Esophagus (tissue), 2 donors: ENCODE data around the gene RAB3IL1. TPM values are rescaled to one million over a fixed set of nuclear protein-coding genes. Genes with fewer than 3 reads are reported as not detected.
"Not testable (repeated sequence)": the region's sequence is repeated elsewhere in the genome, so short reads cannot be mapped to it uniquely, and the experiment has no call there.

Source experiments
- H3K27ac ChIP-seq, 2 donors: one replicate each; pipeline ENCODE4 v1.5.1; 2013; ENCODE audit warnings: low read depth in 2 of 2, mild to moderate bottlenecking in 2 of 2, inconsistent platforms in 1 of 2, low read length in 1 of 2, moderate library complexity in 1 of 2
- H3K27me3 ChIP-seq, 2 donors: one replicate each; pipeline ENCODE4 v1.6.1; 2013; ENCODE audit warnings: low read length in 2 of 2, control low read depth in 1 of 2, mild to moderate bottlenecking in 1 of 2; ENCODE audit not compliant: insufficient read depth in 2 of 2, control insufficient read depth in 1 of 2
- H3K36me3 ChIP-seq, 2 donors: one replicate each; pipeline ENCODE4 v1.6.1; 2013; ENCODE audit warnings: low read length in 1 of 2; ENCODE audit not compliant: control insufficient read depth in 2 of 2, insufficient read depth in 2 of 2
- H3K4me1 ChIP-seq, 2 donors: one replicate each; pipeline ENCODE4 v1.6.1; 2013; ENCODE audit warnings: low read length in 1 of 2; ENCODE audit not compliant: control insufficient read depth in 2 of 2, insufficient read depth in 2 of 2
- H3K4me3 ChIP-seq, 2 donors: one replicate each; pipeline ENCODE4 v1.5.1; 2013; ENCODE audit warnings: low read length in 2 of 2, mild to moderate bottlenecking in 2 of 2, low read depth in 1 of 2, moderate library complexity in 1 of 2
- H3K9me3 ChIP-seq, 2 donors: one replicate each; pipeline ENCODE4 v1.6.1; 2013; ENCODE audit warnings: mild to moderate bottlenecking in 2 of 2, low read depth in 1 of 2, low read length in 1 of 2, moderate library complexity in 1 of 2; ENCODE audit not compliant: control insufficient read depth in 2 of 2, insufficient read depth in 1 of 2
- WGBS, 2 donors: extraction: QIAGEN DNeasy Blood & Tissue Kit; methylation state at CpG; one replicate each; pipeline ENCODE4 v1.1.7; 2013; 5-methylcytosine and 5-hydroxymethylcytosine counted together
- polyA plus RNA-seq, 2 donors: library from polyadenylated mRNA; stranded (reverse); fragments of 200-250 nt; gene quantifications; one replicate each; pipeline ENCODE4 v1.2.3, GENCODE V29; 2013
- donor health status: healthy with polysubstance abuse.
- donor health status: Bipolar disorder and iron deficiency.

Gene RAB3IL1
- polyA plus RNA-seq, 2 donors, result 1.4 to 2.1 TPM

- H3K4me1 ChIP-seq, result peaks cover 0 to 2% of the 10 kb centered on the region in 2 donors
- peaks cover 0 to 2% of the 10 kb centered on the region in 2 donors for H3K36me3 ChIP-seq
- H3K9me3 ChIP-seq, result peaks cover 0 to 5% of the 10 kb centered on the region in 2 donors
- 79 to 88% methylated on average over 6 of the region's 6 CpGs for WGBS, 2 donors
- H3K27ac ChIP-seq, result no peak overlapping the region
- no peak overlapping the region for H3K4me3 ChIP-seq
- no peaks in the 10 kb centered on the region for H3K27me3 ChIP-seq
Measured at GRCh38 chr11:61882879-61883278, 34.5 kb downstream of the RAB3IL1 start.

GRCh38 chr11:61882267-61882666 lies 35.1 kb downstream of the RAB3IL1 start:
- not testable (repeated sequence) for H3K4me1 ChIP-seq, H3K4me3 ChIP-seq, H3K27ac ChIP-seq, H3K36me3 ChIP-seq, H3K27me3 ChIP-seq, H3K9me3 ChIP-seq
- 84 to 90% methylated on average over 3 of the region's 3 CpGs for WGBS, 2 donors

GRCh38 chr11:61881397-61881796 lies 36.0 kb downstream of the RAB3IL1 start:
- Histone ChIP-seq H3K27ac (no peak overlapping the region), H3K4me3 (no peak overlapping the region), H3K4me1 (peaks cover 0 to 2% of the 10 kb centered on the region in 2 donors), H3K27me3 (no peaks in the 10 kb centered on the region), H3K9me3 (no peaks in the 10 kb centered on the region), H3K36me3 (peaks cover 0 to 2% of the 10 kb centered on the region in 2 donors)
- 77 to 81% methylated on average over 3 of the region's 3 CpGs for WGBS, 2 donors

GRCh38 chr11:61880454-61880853 lies 36.9 kb downstream of the RAB3IL1 start:
- H3K9me3 ChIP-seq, result no peaks in the 10 kb centered on the region
- H3K27ac ChIP-seq, result no peak overlapping the region
- peaks cover 0 to 2% of the 10 kb centered on the region in 2 donors for H3K36me3 ChIP-seq
- no peaks in the 10 kb centered on the region for H3K27me3 ChIP-seq
- no peak overlapping the region for H3K4me3 ChIP-seq
- no peaks in the 10 kb centered on the region for H3K4me1 ChIP-seq
- 70 to 75% methylated on average over 6 of the region's 6 CpGs for WGBS, 2 donors

- Histone ChIP-seq H3K9me3 (no peaks in the 10 kb centered on the region), H3K27ac (no peak overlapping the region), H3K4me1 (no peaks in the 10 kb centered on the region), H3K4me3 (no peak overlapping the region), H3K27me3 (no peaks in the 10 kb centered on the region), H3K36me3 (peaks cover 0 to 2% of the 10 kb centered on the region in 2 donors)
- 81 to 85% methylated on average over 11 of the region's 11 CpGs for WGBS, 2 donors
Measured at GRCh38 chr11:61880031-61880430, 37.3 kb downstream of the RAB3IL1 start.

GRCh38 chr11:61879152-61879551 lies 38.2 kb downstream of the RAB3IL1 start:
- no peaks in the 10 kb centered on the region for H3K27me3 ChIP-seq

GRCh38 chr11:61875698-61876097 lies 41.7 kb downstream of the RAB3IL1 start:
- WGBS, 2 donors, result 91 to 94% methylated on average over 13 to 14 of the region's 14 CpGs
- no peaks in the 10 kb centered on the region for H3K9me3 ChIP-seq
- H3K4me1 ChIP-seq, result peaks cover 0 to 5% of the 10 kb centered on the region in 2 donors
- no peaks in the 10 kb centered on the region for H3K27me3 ChIP-seq
- H3K4me3 ChIP-seq, result no peak overlapping the region
- no peak overlapping the region for H3K27ac ChIP-seq
- peaks cover 0 to 2% of the 10 kb centered on the region in 2 donors for H3K36me3 ChIP-seq

More at GRCh38 chr11:61879152-61879551, 38.2 kb downstream of the RAB3IL1 start:
- Histone ChIP-seq H3K27ac (no peak overlapping the region), H3K36me3 (peaks cover 0 to 2% of the 10 kb centered on the region in 2 donors), H3K4me1 (peaks cover 0 to 2% of the 10 kb centered on the region in 2 donors), H3K9me3 (no peaks in the 10 kb centered on the region), H3K4me3 (no peak overlapping the region)
- 89 to 94% methylated on average over 7 of the region's 7 CpGs for WGBS, 2 donors

GRCh38 chr11:61874853-61875252 lies 42.5 kb downstream of the RAB3IL1 start:
- H3K27me3 ChIP-seq, result no peaks in the 10 kb centered on the region
- H3K4me1 ChIP-seq, result peaks cover 0 to 5% of the 10 kb centered on the region in 2 donors
- no peaks in the 10 kb centered on the region for H3K9me3 ChIP-seq
- peaks cover 0 to 2% of the 10 kb centered on the region in 2 donors for H3K36me3 ChIP-seq
- WGBS, 2 donors, result 74 to 75% methylated on average over 3 of the region's 3 CpGs
- H3K27ac ChIP-seq, result no peak overlapping the region
- H3K4me3 ChIP-seq, result no peak overlapping the region

GRCh38 chr11:61874377-61874809 lies 43.0 kb downstream of the RAB3IL1 start:
- H3K9me3 ChIP-seq, result no peaks in the 10 kb centered on the region
- peaks cover 0 to 5% of the 10 kb centered on the region in 2 donors for H3K4me1 ChIP-seq
- H3K36me3 ChIP-seq, result no peaks in the 10 kb centered on the region
- no peaks in the 10 kb centered on the region for H3K27me3 ChIP-seq
- H3K27ac ChIP-seq, result no peak overlapping the region
- 54 to 57% methylated on average over 12 of the region's 12 CpGs for WGBS, 2 donors
- no peak overlapping the region for H3K4me3 ChIP-seq

GRCh38 chr11:61873588-61874376 lies 43.6 kb downstream of the RAB3IL1 start:
- H3K4me3 ChIP-seq, result no peak overlapping the region
- no peaks in the 10 kb centered on the region for H3K27me3 ChIP-seq
- no peaks in the 10 kb centered on the region for H3K36me3 ChIP-seq
- no peak overlapping the region for H3K27ac ChIP-seq
- no peaks in the 10 kb centered on the region for H3K9me3 ChIP-seq
- WGBS, 2 donors, result 78 to 79% methylated on average over 16 of the region's 16 CpGs
- peaks cover 0 to 5% of the 10 kb centered on the region in 2 donors for H3K4me1 ChIP-seq
